ENCODE measurements around the gene SYPL1. TPM values are rescaled to one million over a fixed set of nuclear protein-coding genes. Genes with fewer than 3 reads are reported as not detected.

Gene SYPL1
- total RNA-seq, 1 experiment from 2014 or later, result 39.2 TPM

- H3T11ph ChIP-seq (ENCODE audit: low read length), result no peak overlapping the region
- no peaks in the 10 kb centered on the region for H3K36me3 Mint-ChIP-seq (ENCODE audit: insufficient read depth in 1 of 3, low read depth in 3 of 3)
- H2BK12ac ChIP-seq (ENCODE audit: insufficient read length, low read depth, low read length), result no peak overlapping the region
- no peak overlapping the region for H4K91ac ChIP-seq (ENCODE audit: insufficient read length, low read depth, low read length)
- H3K27me3 Mint-ChIP-seq (ENCODE audit: low read depth), result no peaks in the 10 kb centered on the region
- no peaks in the 10 kb centered on the region for H3K9me3 ChIP-seq (ENCODE audit: control insufficient read depth, low read depth, low read length)
- TF ChIP-seq CTCF (conservative IDR thresholded peaks at IDR 0.05), result no peak
- H3K4me3 Mint-ChIP-seq, result no peak overlapping the region
- no peak overlapping the region for H3K27ac ChIP-seq (ENCODE audit: insufficient read length, low read depth, low read length)
- no peak overlapping the region for H2BK20ac ChIP-seq (ENCODE audit: low read depth, low read length, poor library complexity, severe bottlenecking)
- H2BK120ac ChIP-seq (ENCODE audit: low read depth, low read length, poor library complexity, severe bottlenecking), result no peak overlapping the region
- no peaks in the 10 kb centered on the region for H3K79me1 ChIP-seq (ENCODE audit: insufficient read depth, low read depth, low read length, poor library complexity, severe bottlenecking)
- H3K18ac ChIP-seq (ENCODE audit: insufficient read length, low read depth, low read length), result no peak overlapping the region
- peaks cover 8 to 11% of the 10 kb centered on the region in 2 experiments for H3K4me1 Mint-ChIP-seq
- H3K27ac Mint-ChIP-seq, result no peak overlapping the region
- no peak overlapping the region for H3K14ac ChIP-seq (ENCODE audit: insufficient read depth, low read length)
- no peak overlapping the region for H3K4ac ChIP-seq (ENCODE audit: low read depth, low read length)
- H3K27me3 ChIP-seq (ENCODE audit: insufficient read depth, low read length), result no peaks in the 10 kb centered on the region
- H3K23ac ChIP-seq (ENCODE audit: insufficient read length, low read depth, low read length), result no peak overlapping the region
- H3K23me2 ChIP-seq (ENCODE audit: insufficient read length, low read depth, low read length, poor library complexity, severe bottlenecking), result no peaks in the 10 kb centered on the region
- DNase-seq, result no peak
- H3K9me3 Mint-ChIP-seq, result no peaks in the 10 kb centered on the region
- H4K20me1 ChIP-seq (ENCODE audit: control insufficient read depth, insufficient read depth, insufficient read length), result no peaks in the 10 kb centered on the region
- H3K56ac ChIP-seq (ENCODE audit: insufficient read length, low read depth, low read length), result no peak overlapping the region
- no CpG with 5 or more reads among the region's 4 CpGs for WGBS (ENCODE audit: extremely low coverage, insufficient read length, low lambda C conversion rate)
- H4K5ac ChIP-seq (ENCODE audit: insufficient read length, low read depth, low read length), result no peak overlapping the region
- H3K4me1 ChIP-seq (ENCODE audit: insufficient read depth, low read length), result no peaks in the 10 kb centered on the region; the same call in 1 of the 2 replicates
- no peak overlapping the region for H3K9ac ChIP-seq (ENCODE audit: extremely low read depth, insufficient read length, low read length)
- no peak overlapping the region for H2BK15ac ChIP-seq (ENCODE audit: low read depth, low read length)
- no peak overlapping the region for H3K4me2 ChIP-seq (ENCODE audit: insufficient read depth, insufficient read length, low read length)
- H4K8ac ChIP-seq (replicated peaks; ENCODE audit: insufficient read length, low read depth, low read length), result no peak overlapping the region
- no peak overlapping the region for H2AFZ ChIP-seq (ENCODE audit: low read length)
- no peak overlapping the region for H2AK5ac ChIP-seq (ENCODE audit: insufficient read length, low read length)
- no peak overlapping the region for H2BK5ac ChIP-seq (ENCODE audit: insufficient read length, low read length)
- no peaks in the 10 kb centered on the region for H3K79me2 ChIP-seq (ENCODE audit: insufficient read depth, low read length)
Measured at GRCh38 chr7:106072715-106073091, 39.4 kb downstream of the SYPL1 start.

Data from H9 (cell line).